IMR-90 (cell line): Measurements from ENCODE around the gene TEC. TPM values are rescaled to one million over a fixed set of nuclear protein-coding genes. Genes with fewer than 3 reads are reported as not detected.

ENCODE experiments used
- ATAC-seq: fragments of 200-7000 bp; cut with Tn5 transposase; 2 replicates; pipeline ENCODE4 v1.9.1; 2020; ENCODE audit warnings: low read depth, mild to moderate bottlenecking, moderate library complexity
- BruUV-seq: library from RNA; stranded (reverse); fragments of 400-500 nt; replicated peaks from 2 replicates; lab custom pipeline; 2021; lab: Mats Ljungman, UMichigan
- CTCF ChIA-PET: fragments of 300-600 bp; formaldehyde crosslinking; extraction: SDS; loops from one replicate; lab custom pipeline; 2021; ENCODE audit warnings: antibody characterized with exemption; lab: Yijun Ruan, JAX
- POLR2A ChIA-PET: fragments of 300-600 bp; sonication (Branson Sonifier 250); formaldehyde crosslinking; loops from one replicate; lab custom pipeline; 2022; ENCODE audit warnings: antibody characterized with exemption; ENCODE audit not compliant: unreplicated experiment; lab: Charles Lee
- DNase-seq: peaks from one replicate; pipeline ENCODE4 v3.0.0; 2013
- H2AFZ ChIP-seq: replicated peaks from 2 replicates; pipeline ENCODE3; 2013; ENCODE audit warnings: low read length, mild to moderate bottlenecking; ENCODE audit not compliant: poor library complexity
- H2AK5ac ChIP-seq: 2 replicates; pipeline ENCODE4 v1.6.1; 2013; ENCODE audit warnings: low read depth, low read length, inconsistent platforms
- H2AK9ac ChIP-seq: replicated peaks from 2 replicates; pipeline ENCODE3; 2013; ENCODE audit warnings: mild to moderate bottlenecking, low read depth, low read length, moderate library complexity; ENCODE audit not compliant: poor library complexity
- H2BK120ac ChIP-seq: 2 replicates; pipeline ENCODE4 v1.6.1; 2013; ENCODE audit warnings: low read depth, low read length, inconsistent platforms
- H2BK15ac ChIP-seq: 3 replicates; pipeline ENCODE4 v1.6.1; 2013; ENCODE audit warnings: low read depth, low read length, inconsistent platforms
- H2BK20ac ChIP-seq: 2 replicates; pipeline ENCODE4 v1.6.1; 2013; ENCODE audit warnings: low read depth, mild to moderate bottlenecking, inconsistent platforms, low read length, moderate library complexity
- H2BK5ac ChIP-seq: 2 replicates; pipeline ENCODE4 v1.6.1; 2013; ENCODE audit warnings: mild to moderate bottlenecking, low read depth, low read length, inconsistent platforms; ENCODE audit not compliant: poor library complexity, severe bottlenecking
- H3K14ac ChIP-seq: replicated peaks from 2 replicates; pipeline ENCODE4 v1.6.1; 2013; ENCODE audit warnings: low read depth, low read length, inconsistent platforms
- H3K18ac ChIP-seq: 2 replicates; pipeline ENCODE4 v1.6.1; 2013; ENCODE audit warnings: low read depth, low read length, control low read depth
- H3K23ac ChIP-seq: 2 replicates; pipeline ENCODE4 v1.6.1; 2013; ENCODE audit warnings: low read depth, low read length, inconsistent platforms
- H3K27ac ChIP-seq: 2 replicates; pipeline ENCODE4 v1.5.1; 2013; ENCODE audit warnings: mild to moderate bottlenecking, control low read depth, low read length; ENCODE audit not compliant: insufficient read depth
- H3K27me3 ChIP-seq: 2 replicates; pipeline ENCODE4 v1.6.1; 2013; ENCODE audit warnings: low read length; ENCODE audit not compliant: control insufficient read depth, insufficient read depth
- H3K36me3 ChIP-seq: 2 replicates; pipeline ENCODE4 v1.6.1; 2013; ENCODE audit warnings: low read length, mixed read lengths; ENCODE audit not compliant: control insufficient read depth, insufficient read depth
- H3K4ac ChIP-seq: 2 replicates; pipeline ENCODE4 v1.6.1; 2013; ENCODE audit warnings: low read depth, low read length, inconsistent platforms
- H3K4me1 ChIP-seq: 2 replicates; pipeline ENCODE4 v1.6.1; 2013; ENCODE audit warnings: low read length, mixed read lengths; ENCODE audit not compliant: control insufficient read depth, insufficient read depth
- H3K4me2 ChIP-seq: 2 replicates; pipeline ENCODE4 v1.6.1; 2013; ENCODE audit warnings: low read depth, mild to moderate bottlenecking, control low read depth, low read length, moderate library complexity
- H3K4me3 ChIP-seq: 2 replicates; pipeline ENCODE4 v1.5.1; 2013; ENCODE audit warnings: low read depth, mild to moderate bottlenecking, control low read depth, low read length, moderate library complexity; ENCODE audit not compliant: insufficient read depth
- H3K56ac ChIP-seq: 2 replicates; pipeline ENCODE4 v1.6.1; 2013; ENCODE audit warnings: low read length, inconsistent platforms; ENCODE audit not compliant: insufficient read depth; ENCODE audit errors: extremely low read depth
- H3K79me1 ChIP-seq, 2 experiments: 2 replicates each; pipeline ENCODE4 v1.6.1; 2013; ENCODE audit warnings: low read length in 2 of 2, inconsistent platforms in 1 of 2, low read depth in 1 of 2
- H3K9ac ChIP-seq: 2 replicates; pipeline ENCODE4 v1.6.1; 2013; ENCODE audit warnings: low read depth, low read length, control low read depth
- H3K9me1 ChIP-seq: 2 replicates; pipeline ENCODE4 v1.6.1; 2013; ENCODE audit warnings: low read length, inconsistent platforms; ENCODE audit not compliant: insufficient read depth
- H3K9me3 ChIP-seq: 2 replicates; pipeline ENCODE4 v1.6.1; 2013; ENCODE audit warnings: low read length; ENCODE audit not compliant: control insufficient read depth, insufficient read depth
- H4K20me1 ChIP-seq: 2 replicates; pipeline ENCODE4 v1.6.1; 2013; ENCODE audit warnings: low read length, inconsistent platforms; ENCODE audit not compliant: insufficient read depth
- H4K5ac ChIP-seq: 2 replicates; pipeline ENCODE4 v1.6.1; 2013; ENCODE audit warnings: mild to moderate bottlenecking, low read depth, low read length, control low read depth
- H4K8ac ChIP-seq, 2 experiments: 2 replicates each; pipeline ENCODE4 v1.6.1; 2013; ENCODE audit warnings: low read depth in 2 of 2, low read length in 2 of 2, control low read depth in 1 of 2, inconsistent platforms in 1 of 2
- H4K91ac ChIP-seq: 2 replicates; pipeline ENCODE4 v1.6.1; 2013; ENCODE audit warnings: low read depth, low read length, inconsistent platforms; ENCODE audit not compliant: insufficient read depth
- BHLHE40 ChIP-seq: fragments of 150-350 bp; IDR thresholded peaks from 2 replicates; pipeline ENCODE4 v1.6.1; 2016; ENCODE audit warnings: mild to moderate bottlenecking, low read depth, low read length
- CTCF ChIP-seq: conservative IDR thresholded peaks from 2 replicates; pipeline ENCODE4 v1.5.1; 2012; ENCODE audit warnings: mild to moderate bottlenecking, low read depth, low read length, improper control_type of control experiment
- MAFK ChIP-seq: IDR thresholded peaks from 2 replicates; pipeline ENCODE4 v1.6.1; 2012; ENCODE audit warnings: low read depth, low read length, improper control_type of control experiment
- MAZ ChIP-seq: IDR thresholded peaks from 2 replicates; pipeline ENCODE4 v1.6.1; 2012; ENCODE audit warnings: low read depth, mild to moderate bottlenecking, low read length, improper control_type of control experiment, moderate library complexity, borderline replicate concordance
- MXI1 ChIP-seq: IDR thresholded peaks from 2 replicates; pipeline ENCODE4 v1.6.1; 2012; ENCODE audit warnings: low read depth, mild to moderate bottlenecking, low read length, moderate library complexity, borderline replicate concordance
- NFE2L2 ChIP-seq: fragments of 150-350 bp; IDR thresholded peaks from 2 replicates; pipeline ENCODE4 v1.6.1; 2016; ENCODE audit warnings: low read depth, mild to moderate bottlenecking, low read length
- RCOR1 ChIP-seq: IDR thresholded peaks from 2 replicates; pipeline ENCODE4 v1.6.1; 2012; ENCODE audit warnings: mild to moderate bottlenecking, low read length, improper control_type of control experiment; ENCODE audit not compliant: insufficient replicate concordance
- RFX5 ChIP-seq: IDR thresholded peaks from 2 replicates; pipeline ENCODE4 v1.8.0; 2012; ENCODE audit warnings: low read depth, mild to moderate bottlenecking, low read length, moderate library complexity
- SMC3 ChIP-seq: fragments of 150-350 bp; IDR thresholded peaks from 2 replicates; pipeline ENCODE4 v1.6.1; 2016; ENCODE audit warnings: low read depth, mild to moderate bottlenecking, antibody characterized with exemption, low read length, moderate library complexity
- USF2 ChIP-seq: fragments of 150-350 bp; IDR thresholded peaks from 2 replicates; pipeline ENCODE4 v1.6.1; 2017; ENCODE audit warnings: mild to moderate bottlenecking, antibody characterized with exemption, low read length, low read depth
- WGBS, 2 experiments: methylation state at CpG; one replicate each; pipeline versions ENCODE4 v1.1.5 to v1.1.7; 2013; ENCODE audit warnings: missing lambda C conversion rate in 2 of 2; ENCODE audit not compliant: insufficient read length in 1 of 2; ENCODE audit errors: extremely low coverage in 2 of 2; 5-methylcytosine and 5-hydroxymethylcytosine counted together
- dilution Hi-C: fragments of 300-500 bp; cut with HindIII; formaldehyde crosslinking; loops from one replicate; pipeline ENCODE4 v1.14.3; 2018; ENCODE audit warnings: low sequenced_read_pairs; ENCODE audit not compliant: unreplicated experiment
- in situ Hi-C: fragments of 300-500 bp; cut with MboI; formaldehyde crosslinking; loops from 3 replicates; pipeline ENCODE4 v1.14.3; 2019; ENCODE audit warnings: low sequenced_read_pairs, inconsistent platforms, mixed read lengths
- intact Hi-C: fragments of 100-400 bp; cut with micrococcal nuclease; formaldehyde crosslinking; loops from 2 replicates; pipeline ENCODE4 v1.10.0; 2022
- polyA plus RNA-seq, 3 experiments: library from polyadenylated mRNA; depleted of rRNA; stranded (reverse); fragments of >200 nt; gene quantifications; 2 replicates each; pipeline ENCODE4 v1.2.3, GENCODE V29; 2012; ENCODE audit warnings: low replicate concordance in 1 of 3
- total RNA-seq: library from RNA; depleted of rRNA; stranded (reverse); fragments of >200 nt; gene quantifications from 2 replicates; pipeline ENCODE4 v1.2.3, GENCODE V29; 2012

TEC gene
- total and polyA plus RNA-seq, 2 of the 4 experiments (the other 2 are of a cell fraction): 0.39 to 0.54 TPM

GRCh38 chr4:48247142-48247877, 22.3 kb downstream of the TEC start:
- Histone ChIP-seq H2AFZ (no peak overlapping the region), H3K4me2 (no peak overlapping the region), H3K14ac (no peak overlapping the region), H2BK5ac (no peak overlapping the region), H2AK9ac (no peak overlapping the region), H2BK120ac (no peak overlapping the region), H3K27me3 (no peaks in the 10 kb centered on the region; the same call in 1 of the 2 replicates), H3K18ac (peak overlapping the region; percentile 84), H3K9me3 (no peaks in the 10 kb centered on the region), H2AK5ac (no peak overlapping the region), H3K36me3 (no peaks in the 10 kb centered on the region), H2BK20ac (no peak overlapping the region), H4K8ac (no peak overlapping the region), H4K5ac (no peak overlapping the region), H3K4ac (no peak overlapping the region), H3K4me3 (no peak overlapping the region), H3K4me1 (no peaks in the 10 kb centered on the region), H3K23ac (no peak overlapping the region), H4K20me1 (no peaks in the 10 kb centered on the region), H3K9me1 (no peaks in the 10 kb centered on the region), H3K56ac (no peak overlapping the region), H3K27ac (no peak overlapping the region), H3K79me1 (no peaks in the 10 kb centered on the region; a peak in 1 of 4 replicates), H4K91ac (no peak overlapping the region), H2BK15ac (no peak overlapping the region), H3K9ac (no peak overlapping the region)
- intact Hi-C loops (no loop called here), dilution Hi-C loops (no loop called here), in situ Hi-C loops (no loop called here)
- no peak for ATAC-seq
- DNase-seq: peak; percentile 46
- WGBS, 2 experiments: no CpG with 5 or more reads among the region's 7 CpGs
- ChIA-PET CTCF (no interaction called here), POLR2A (no interaction called here)
- BruUV-seq: no TSS peak
- TF ChIP-seq USF2 (no peak), MAZ (no peak), CTCF (no peak), RCOR1 (no peak), MXI1 (no peak), SMC3 (no peak), RFX5 (no peak), NFE2L2 (peak; percentile 93), MAFK (peak; percentile 93), BHLHE40 (no peak)
